Astrocyte (in vitro differentiated cells and primary cell): ENCODE results near the gene CTH.

Source experiments
- CTCF ChIP-seq: IDR thresholded peaks from 2 replicates; pipeline ENCODE4 v1.5.1; 2011; ENCODE audit warnings: low read depth, mild to moderate bottlenecking, inconsistent platforms, low read length, moderate library complexity; ENCODE audit not compliant: insufficient read depth
- EZH2 ChIP-seq: IDR thresholded peaks from 2 replicates; pipeline ENCODE4 v1.6.1; 2012; ENCODE audit warnings: mild to moderate bottlenecking, low read length, inconsistent platforms; ENCODE audit not compliant: insufficient read depth

- no peak for TF ChIP-seq CTCF
- no peak for TF ChIP-seq EZH2
Observed at GRCh38 chr1:70458131-70458530, 47.1 kb downstream of the CTH start.
